Natural killer cell (primary cell): ENCODE measurements around the gene FHIP1B. TPM values are rescaled to one million over a fixed set of nuclear protein-coding genes. Genes with fewer than 3 reads are reported as not detected.
"Not testable (repeated sequence)": the region's sequence is repeated elsewhere in the genome, so short reads cannot be mapped to it uniquely, and the experiment has no call there.

Experiments used
- ATAC-seq, 3 donors: fragments of 150-1000 bp in 2 of 3; fragments of 200-7000 bp in 1 of 3; cut with Tn5 transposase; 1 replicate in 1 of 3; 2 replicates in 2 of 3; pipeline ENCODE4 v1.10.0; 2021; ENCODE audit warnings: mild to moderate bottlenecking in 2 of 3, moderate library complexity in 2 of 3
- DNase-seq, 2 donors: peaks; one replicate each; pipeline versions ENCODE4 v3.0.0 to v3.0.0-alpha.2; 2013 to 2021; ENCODE audit warnings: mixed read lengths in 1 of 2
- H3K27ac ChIP-seq: one replicate; pipeline ENCODE4 v1.5.1; 2013; ENCODE audit warnings: mild to moderate bottlenecking, low read length
- H3K27me3 ChIP-seq: one replicate; pipeline ENCODE4 v1.6.1; 2013; ENCODE audit warnings: low read length; ENCODE audit not compliant: control insufficient read depth, insufficient read depth
- H3K36me3 ChIP-seq: one replicate; pipeline ENCODE4 v1.6.1; 2013; ENCODE audit warnings: low read length; ENCODE audit not compliant: control insufficient read depth, insufficient read depth
- H3K4me1 ChIP-seq: one replicate; pipeline ENCODE4 v1.6.1; 2013; ENCODE audit warnings: low read length; ENCODE audit not compliant: control insufficient read depth, insufficient read depth
- H3K4me3 ChIP-seq: one replicate; pipeline ENCODE4 v1.5.1; 2013; ENCODE audit warnings: low read length
- H3K9me3 ChIP-seq: one replicate; pipeline ENCODE4 v1.6.1; 2013; ENCODE audit warnings: low read length; ENCODE audit not compliant: control insufficient read depth, insufficient read depth
- H3K27ac Mint-ChIP-seq, 2 donors: one replicate each; pipeline ENCODE4 v1.8.0; 2022; ENCODE audit warnings: mild to moderate bottlenecking in 2 of 2, mixed read lengths in 2 of 2, moderate library complexity in 1 of 2
- H3K27me3 Mint-ChIP-seq, 2 donors: one replicate each; pipeline ENCODE4 v1.8.0; 2022; ENCODE audit warnings: low read depth in 2 of 2, mixed read lengths in 2 of 2
- H3K36me3 Mint-ChIP-seq: one replicate; pipeline ENCODE4 v1.8.0; 2022; ENCODE audit warnings: mixed read lengths
- H3K4me1 Mint-ChIP-seq, 2 donors: one replicate each; pipeline ENCODE4 v1.8.0; 2022; ENCODE audit warnings: mixed read lengths in 2 of 2
- H3K4me3 Mint-ChIP-seq: one replicate; pipeline ENCODE4 v1.8.0; 2022; ENCODE audit warnings: mild to moderate bottlenecking, moderate library complexity, mixed read lengths
- H3K9me3 Mint-ChIP-seq, 2 donors: one replicate each; pipeline ENCODE4 v1.8.0; 2022; ENCODE audit warnings: mixed read lengths in 2 of 2
- WGBS: methylation state at CpG from one replicate; pipeline ENCODE4 v1.1.7; 2013; ENCODE audit warnings: missing lambda C conversion rate; ENCODE audit not compliant: insufficient coverage; 5-methylcytosine and 5-hydroxymethylcytosine counted together
- intact Hi-C: fragments of 100-400 bp; cut with micrococcal nuclease; formaldehyde crosslinking; loops from one replicate; pipeline ENCODE4 v1.14.2; 2022
- total RNA-seq, 4 donors: library from RNA; stranded (reverse); fragments of 120-200 nt in 1 of 4; gene quantifications; one replicate each; pipeline versions ENCODE4 v1.2.3 to v1.2.4, GENCODE V29; 2013 to 2022
- TF ChIP-seq, protein P1 (sequence below): fragments of 200-600 bp; IDR thresholded peaks from one replicate; pipeline ENCODE4 v1.8.0; 2022; ENCODE audit warnings: antibody characterized with exemption

The FHIP1B gene
- total RNA-seq: 10 to 100 TPM; 50.6 to 76.9 (median 58.4) TPM
- 44.1 TPM for total RNA-seq (2013)

DNA sequence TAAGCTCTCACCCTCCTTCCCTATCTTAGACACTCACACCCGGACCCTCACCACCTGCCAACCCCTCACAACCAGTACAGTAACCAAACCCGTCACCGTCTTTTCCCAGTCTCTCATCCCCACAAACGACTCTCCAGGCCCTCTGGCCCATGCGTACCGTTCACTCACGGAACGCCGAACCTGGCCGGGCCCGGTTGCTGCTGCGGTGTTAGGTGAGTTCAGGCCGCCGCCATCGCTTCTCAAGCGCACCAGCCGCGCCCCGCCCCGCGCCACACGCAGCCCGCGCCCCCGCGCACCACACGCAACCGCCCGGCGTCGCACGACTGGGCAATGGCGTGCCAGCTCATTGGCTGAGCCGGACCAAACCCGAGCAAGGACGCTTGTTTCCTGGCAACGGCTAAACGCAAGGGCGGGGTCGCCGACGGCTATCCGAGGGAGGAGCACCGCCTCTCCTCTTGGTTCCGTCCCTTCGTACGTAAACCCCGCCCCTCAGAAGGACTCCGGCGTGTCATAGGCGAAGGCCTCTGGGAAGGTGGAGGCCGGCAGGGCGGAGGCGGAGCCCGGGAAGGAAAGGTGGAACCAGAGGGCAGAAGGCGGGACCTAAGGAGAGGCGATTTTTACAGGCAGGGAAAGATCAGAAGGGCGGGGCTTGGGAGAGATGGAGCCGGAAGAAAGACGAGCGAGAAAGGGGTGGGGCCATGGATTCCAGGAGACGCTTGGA, at the start of gene FHIP1B:
Gene FHIP1B, minus strand, starts transcription at position 250 of the 721 bp plus-strand sequence. CDS start 10,120 bp downstream, outside the sequence.
- WGBS: under 1% methylated on average over 62 of the region's 62 CpGs
- H3K4me3 Mint-ChIP-seq: peak within 1 kb of the TSS; percentile 98
- H3K27ac ChIP-seq: peak within 1 kb of the TSS; percentile 91
- H3K9me3 ChIP-seq: no peaks in the 10 kb centered on the region
- no peaks in the 10 kb centered on the region for H3K27me3 ChIP-seq
- peak within 1 kb of the TSS; percentile 98 for H3K4me3 ChIP-seq
- H3K4me1 ChIP-seq: peaks cover 25% of the 10 kb centered on the region
- TF ChIP-seq, protein P1, sequence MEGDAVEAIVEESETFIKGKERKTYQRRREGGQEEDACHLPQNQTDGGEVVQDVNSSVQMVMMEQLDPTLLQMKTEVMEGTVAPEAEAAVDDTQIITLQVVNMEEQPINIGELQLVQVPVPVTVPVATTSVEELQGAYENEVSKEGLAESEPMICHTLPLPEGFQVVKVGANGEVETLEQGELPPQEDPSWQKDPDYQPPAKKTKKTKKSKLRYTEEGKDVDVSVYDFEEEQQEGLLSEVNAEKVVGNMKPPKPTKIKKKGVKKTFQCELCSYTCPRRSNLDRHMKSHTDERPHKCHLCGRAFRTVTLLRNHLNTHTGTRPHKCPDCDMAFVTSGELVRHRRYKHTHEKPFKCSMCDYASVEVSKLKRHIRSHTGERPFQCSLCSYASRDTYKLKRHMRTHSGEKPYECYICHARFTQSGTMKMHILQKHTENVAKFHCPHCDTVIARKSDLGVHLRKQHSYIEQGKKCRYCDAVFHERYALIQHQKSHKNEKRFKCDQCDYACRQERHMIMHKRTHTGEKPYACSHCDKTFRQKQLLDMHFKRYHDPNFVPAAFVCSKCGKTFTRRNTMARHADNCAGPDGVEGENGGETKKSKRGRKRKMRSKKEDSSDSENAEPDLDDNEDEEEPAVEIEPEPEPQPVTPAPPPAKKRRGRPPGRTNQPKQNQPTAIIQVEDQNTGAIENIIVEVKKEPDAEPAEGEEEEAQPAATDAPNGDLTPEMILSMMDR: no peak
- no peaks in the 10 kb centered on the region for H3K36me3 ChIP-seq
- no peaks in the 10 kb centered on the region for H3K36me3 Mint-ChIP-seq
- ATAC-seq (peak; percentile 91 to 98 (median 91)), DNase-seq (peak; percentile 98 to 100)
- H3K9me3 Mint-ChIP-seq: no peaks in the 10 kb centered on the region
- no peaks in the 10 kb centered on the region for H3K27me3 Mint-ChIP-seq
- H3K4me1 Mint-ChIP-seq: peaks cover 51 to 57% of the 10 kb centered on the region in 2 donors
- intact Hi-C loops: loop anchor here (1.0 to 10.0 kb wide), 4 partner anchors 33 to 550 kb away; partner anchors contain the start of genes ARFIP2, SMPD1, TIMM10B and TRIM22
- peak within 1 kb of the TSS; percentile 89 to 98 for H3K27ac Mint-ChIP-seq

DNA sequence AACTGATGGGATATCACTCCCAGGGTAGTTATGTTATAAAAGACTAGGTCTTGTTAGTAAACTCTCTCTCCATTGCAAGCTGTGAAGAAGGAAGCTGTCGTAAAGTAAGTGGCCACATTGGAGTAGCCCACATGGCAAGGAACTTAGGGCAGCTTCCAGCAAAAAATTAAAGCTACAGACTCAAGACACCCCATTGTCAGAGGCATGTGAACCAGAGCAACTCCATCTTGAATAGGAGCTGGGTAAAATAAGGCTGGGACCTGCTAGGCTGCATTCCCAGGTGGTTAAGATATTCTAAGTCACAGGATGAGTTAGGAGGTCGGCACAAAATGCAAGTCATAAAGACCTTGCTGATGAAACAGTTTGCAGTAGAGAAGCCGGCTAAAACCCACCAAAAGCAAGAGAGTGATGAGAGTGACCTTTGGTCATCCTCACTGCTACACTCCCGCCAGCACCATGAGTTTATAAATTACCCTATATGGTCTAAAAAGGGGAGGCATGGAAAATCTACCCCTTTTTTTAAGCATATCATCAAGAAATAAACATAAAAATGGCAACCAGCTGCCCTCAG, 49.1 kb upstream of the FHIP1B start:
- Mint-ChIP-seq H3K9me3 (no peaks in the 10 kb centered on the region), H3K27me3 (peaks cover 33 to 38% of the 10 kb centered on the region in 2 donors), H3K4me3 (no peak overlapping the region), H3K27ac (no peak overlapping the region), H3K4me1 (no peaks in the 10 kb centered on the region), H3K36me3 (no peaks in the 10 kb centered on the region)
- TF ChIP-seq, protein P1: no peak
- no peak for DNase-seq
- Histone ChIP-seq H3K36me3 (no peaks in the 10 kb centered on the region), H3K4me3 (no peak overlapping the region), H3K4me1 (no peaks in the 10 kb centered on the region), H3K27ac (no peak overlapping the region), H3K27me3 (peaks cover 2% of the 10 kb centered on the region), H3K9me3 (no peaks in the 10 kb centered on the region)
- WGBS: 78% methylated on average over 4 of the region's 4 CpGs
- ATAC-seq: no peak
- intact Hi-C loops: no loop called here

DNA sequence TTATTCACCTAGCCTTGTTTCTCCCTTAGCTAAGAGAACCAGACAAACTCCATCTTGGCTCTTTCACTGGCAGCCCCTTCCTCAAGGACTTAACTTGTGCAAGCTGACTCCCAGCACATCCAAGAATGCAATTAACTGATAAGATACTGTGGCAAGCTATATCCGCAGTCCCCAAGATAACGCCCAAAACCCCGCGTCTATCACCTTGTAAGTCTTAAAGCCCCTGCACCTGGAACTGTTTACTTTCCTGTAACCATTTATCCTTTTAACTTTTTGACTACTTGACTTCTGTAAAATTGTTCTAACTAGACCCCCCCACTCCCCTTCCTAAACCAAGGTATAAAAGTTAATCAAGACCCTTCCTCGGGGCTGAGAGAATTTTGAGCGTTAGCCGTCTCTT, 46.4 kb upstream of the FHIP1B start:
- ATAC-seq, H3K4me1 ChIP-seq, H3K9me3 Mint-ChIP-seq, H3K4me3 ChIP-seq, H3K27ac Mint-ChIP-seq, H3K4me3 Mint-ChIP-seq, H3K9me3 ChIP-seq, H3K36me3 Mint-ChIP-seq, H3K4me1 Mint-ChIP-seq, intact Hi-C loops, H3K36me3 ChIP-seq, H3K27ac ChIP-seq, H3K27me3 ChIP-seq, DNase-seq: not testable (repeated sequence)
- H3K27me3 Mint-ChIP-seq: peaks cover 38 to 51% of the 10 kb centered on the region in 2 donors
- 65% methylated on average over 7 of the region's 7 CpGs for WGBS

DNA sequence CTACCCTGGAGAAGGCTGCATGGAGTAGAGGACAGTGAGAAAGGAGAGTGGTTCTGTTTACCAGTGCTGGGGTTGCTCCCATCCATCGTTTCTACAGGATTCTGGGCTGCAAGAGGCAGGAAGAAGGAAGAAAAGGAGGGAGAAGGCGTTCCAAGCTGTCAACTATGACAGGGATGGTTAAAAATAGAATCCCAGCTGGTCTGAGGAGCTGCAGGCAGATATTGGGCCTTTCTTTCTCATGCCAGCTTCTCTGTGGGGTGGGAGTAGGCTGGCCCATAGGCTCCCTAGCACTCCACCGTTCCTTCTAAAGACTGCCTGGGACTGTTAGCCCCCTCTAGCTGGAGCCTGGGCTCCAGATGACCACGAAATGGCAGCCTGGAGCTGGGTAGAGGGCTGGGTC, 38.8 kb upstream of the FHIP1B start:
- TF ChIP-seq, protein P1: no peak
- H3K27me3 Mint-ChIP-seq: peaks cover 30 to 49% of the 10 kb centered on the region in 2 donors
- H3K9me3 Mint-ChIP-seq: no peaks in the 10 kb centered on the region
- Histone ChIP-seq H3K4me1 (peaks cover 14% of the 10 kb centered on the region), H3K9me3 (no peaks in the 10 kb centered on the region), H3K27me3 (peaks cover 5% of the 10 kb centered on the region), H3K27ac (no peak overlapping the region), H3K4me3 (no peak overlapping the region), H3K36me3 (no peaks in the 10 kb centered on the region)
- peaks cover 0 to 4% of the 10 kb centered on the region in 2 donors for H3K4me1 Mint-ChIP-seq
- H3K4me3 Mint-ChIP-seq: no peak overlapping the region
- 78% methylated on average over 4 of the region's 4 CpGs for WGBS
- intact Hi-C loops: no loop called here
- no peak overlapping the region for H3K27ac Mint-ChIP-seq
- ATAC-seq (no peak), DNase-seq (no peak)
- H3K36me3 Mint-ChIP-seq: no peaks in the 10 kb centered on the region
